Lower leg skin (tissue), 3 donors: ENCODE measurements around the gene CAB39.

ENCODE experiments used
- CTCF ChIP-seq, 3 donors: fragments of 450-650 bp; IDR thresholded peaks; one replicate each; pipeline ENCODE4 v1.5.1; 2016; ENCODE audit warnings: antibody characterized with exemption in 3 of 3, mild to moderate bottlenecking in 3 of 3, moderate library complexity in 2 of 3
- POLR2A ChIP-seq, 2 donors: fragments of 450-650 bp; IDR thresholded peaks; one replicate each; pipeline ENCODE4 v1.6.1; 2016 to 2017; ENCODE audit warnings: antibody characterized with exemption in 2 of 2, mild to moderate bottlenecking in 1 of 2, moderate library complexity in 1 of 2

GRCh38 chr2:230716588-230716987 is 3.9 kb downstream of the CAB39 start:
- TF ChIP-seq POLR2A (IDR thresholded peaks at IDR 0.05) (no peak), CTCF (IDR thresholded peaks at IDR 0.05) (no peak)
